HFF-Myc (cell line): ENCODE data around the gene KIAA0232.

Experiments used
- DNase-seq: peaks from one replicate; pipeline ENCODE4 v3.0.0-alpha.2; 2011; ENCODE audit warnings: low read depth; ENCODE audit errors: extremely low read depth
- H3K4me3 ChIP-seq: replicated peaks from 2 replicates; pipeline ENCODE4 v1.5.1; 2011; ENCODE audit warnings: low read depth, mild to moderate bottlenecking, control low read depth, low read length
- TF ChIP-seq, protein P1 (sequence below): IDR thresholded peaks from 2 replicates; pipeline ENCODE4 v1.5.1; 2012; ENCODE audit warnings: mild to moderate bottlenecking, low read depth, low read length, control low read depth; ENCODE audit errors: missing control alignments

The KIAA0232 gene

DNA sequence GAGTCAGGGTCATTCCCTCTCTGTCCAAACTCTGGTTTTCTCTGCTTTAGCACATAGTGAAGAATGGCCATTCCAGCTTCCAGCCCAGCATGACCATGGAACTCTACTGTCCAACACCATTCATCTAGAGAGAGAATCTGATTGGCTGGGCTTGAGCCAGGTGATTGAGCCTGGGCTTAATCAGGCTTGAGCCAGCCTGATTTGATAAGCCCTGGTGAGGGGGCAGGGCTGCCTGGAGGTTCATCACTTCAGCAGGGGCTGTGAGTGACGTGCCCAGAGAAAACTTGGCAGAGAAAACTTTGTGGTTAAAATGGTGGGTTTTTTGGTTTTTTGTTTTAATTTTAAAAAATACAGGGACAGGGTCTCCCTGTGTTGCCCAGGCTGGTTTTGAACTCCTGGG lies 62.5 kb downstream of the KIAA0232 start:
- no peak overlapping the region for H3K4me3 ChIP-seq
- TF ChIP-seq, protein P1, sequence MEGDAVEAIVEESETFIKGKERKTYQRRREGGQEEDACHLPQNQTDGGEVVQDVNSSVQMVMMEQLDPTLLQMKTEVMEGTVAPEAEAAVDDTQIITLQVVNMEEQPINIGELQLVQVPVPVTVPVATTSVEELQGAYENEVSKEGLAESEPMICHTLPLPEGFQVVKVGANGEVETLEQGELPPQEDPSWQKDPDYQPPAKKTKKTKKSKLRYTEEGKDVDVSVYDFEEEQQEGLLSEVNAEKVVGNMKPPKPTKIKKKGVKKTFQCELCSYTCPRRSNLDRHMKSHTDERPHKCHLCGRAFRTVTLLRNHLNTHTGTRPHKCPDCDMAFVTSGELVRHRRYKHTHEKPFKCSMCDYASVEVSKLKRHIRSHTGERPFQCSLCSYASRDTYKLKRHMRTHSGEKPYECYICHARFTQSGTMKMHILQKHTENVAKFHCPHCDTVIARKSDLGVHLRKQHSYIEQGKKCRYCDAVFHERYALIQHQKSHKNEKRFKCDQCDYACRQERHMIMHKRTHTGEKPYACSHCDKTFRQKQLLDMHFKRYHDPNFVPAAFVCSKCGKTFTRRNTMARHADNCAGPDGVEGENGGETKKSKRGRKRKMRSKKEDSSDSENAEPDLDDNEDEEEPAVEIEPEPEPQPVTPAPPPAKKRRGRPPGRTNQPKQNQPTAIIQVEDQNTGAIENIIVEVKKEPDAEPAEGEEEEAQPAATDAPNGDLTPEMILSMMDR, result no peak
- no peak for DNase-seq

DNA sequence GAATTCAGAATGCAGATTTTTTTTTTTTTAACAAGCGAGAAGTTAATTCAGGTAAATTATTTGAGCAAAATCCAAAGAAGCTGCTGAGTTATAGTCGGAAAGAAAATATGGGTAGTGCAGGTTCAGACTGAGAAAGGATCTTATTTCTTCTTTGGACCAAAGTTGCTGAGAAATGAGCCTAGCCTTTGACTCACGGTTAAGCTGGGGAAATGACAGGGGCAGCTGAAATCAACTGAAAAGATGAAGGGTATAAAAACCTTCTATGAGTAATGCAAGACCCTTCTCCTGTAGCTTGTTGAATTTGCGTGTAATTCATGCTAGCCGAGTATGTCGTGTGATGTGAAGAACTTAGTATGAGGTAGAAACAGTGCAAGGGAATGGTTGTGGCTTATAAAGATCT lies 63.0 kb downstream of the KIAA0232 start:
- DNase-seq, result no peak
- no peak overlapping the region for H3K4me3 ChIP-seq
- TF ChIP-seq, protein P1, result no peak

DNA sequence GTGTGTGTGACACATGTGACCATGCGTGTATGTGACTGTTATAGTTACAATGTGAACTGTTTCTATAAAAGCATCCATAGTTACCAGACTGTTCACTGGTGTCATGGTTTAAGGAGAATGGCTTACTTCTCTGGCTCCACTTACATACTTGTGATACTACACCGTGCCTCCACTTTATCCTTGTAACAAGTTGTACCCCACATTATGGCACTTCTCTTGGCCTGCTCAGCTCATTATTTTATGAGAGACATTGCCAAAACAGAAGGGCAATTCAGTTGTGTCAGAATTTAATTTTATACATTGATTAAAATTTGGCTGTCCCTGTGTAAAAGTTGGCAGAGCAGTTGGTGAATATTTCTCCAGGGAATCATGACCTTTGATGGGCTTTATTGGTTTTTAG lies 64.7 kb downstream of the KIAA0232 start:
- H3K4me3 ChIP-seq, result no peak overlapping the region
- TF ChIP-seq, protein P1, result no peak
- DNase-seq, result no peak

DNA sequence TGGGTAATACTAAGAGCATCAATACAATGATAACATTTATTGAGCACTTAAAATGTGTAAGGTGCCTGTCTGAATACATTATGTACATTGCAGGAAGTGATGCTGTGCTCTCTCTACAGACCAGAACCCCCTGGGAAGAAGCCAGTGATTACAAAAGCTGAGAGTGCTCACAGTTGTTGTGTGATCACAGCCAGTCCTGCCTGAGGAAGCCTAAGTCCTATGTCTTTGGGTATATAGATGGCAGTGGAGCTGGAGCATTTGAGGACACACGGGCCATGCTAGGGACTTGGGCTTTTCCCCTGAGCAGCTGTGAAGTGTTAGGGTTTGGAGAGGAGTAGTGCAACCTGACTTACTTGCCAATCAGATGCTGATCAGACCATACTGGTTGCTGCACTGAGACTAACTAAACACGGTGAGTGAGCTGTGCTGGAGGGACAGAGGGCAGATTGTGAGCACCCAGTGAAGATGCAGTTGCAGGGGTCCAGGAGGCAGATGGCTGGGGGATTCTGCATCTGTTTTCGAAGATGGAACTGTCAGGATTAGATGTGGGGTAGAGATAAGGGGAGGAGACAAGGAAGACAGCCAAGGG lies 66.3 kb downstream of the KIAA0232 start:
- DNase-seq, result no peak
- TF ChIP-seq, protein P1, result no peak
- H3K4me3 ChIP-seq, result no peak overlapping the region

DNA sequence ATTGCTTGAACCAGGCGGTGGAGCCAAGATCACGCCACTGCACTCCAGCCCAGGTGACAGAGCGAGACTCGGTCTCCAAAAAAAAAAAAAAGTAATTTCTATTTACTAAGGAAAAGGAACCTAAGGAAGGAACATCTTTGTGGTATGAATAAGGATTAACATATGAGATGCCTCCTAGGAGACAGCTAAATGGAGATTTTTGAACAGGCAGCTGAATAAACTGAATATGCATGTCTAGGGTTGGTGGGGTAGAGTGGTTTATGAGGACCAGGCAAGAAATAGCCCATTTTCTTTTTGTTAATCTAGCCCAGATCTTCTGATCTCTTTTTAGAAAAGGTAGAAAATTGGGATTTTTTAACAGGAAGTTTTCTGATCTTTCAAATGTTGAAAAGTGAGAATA lies 67.2 kb downstream of the KIAA0232 start:
- TF ChIP-seq, protein P1, result no peak
- no peak for DNase-seq
- H3K4me3 ChIP-seq, result no peak overlapping the region

DNA sequence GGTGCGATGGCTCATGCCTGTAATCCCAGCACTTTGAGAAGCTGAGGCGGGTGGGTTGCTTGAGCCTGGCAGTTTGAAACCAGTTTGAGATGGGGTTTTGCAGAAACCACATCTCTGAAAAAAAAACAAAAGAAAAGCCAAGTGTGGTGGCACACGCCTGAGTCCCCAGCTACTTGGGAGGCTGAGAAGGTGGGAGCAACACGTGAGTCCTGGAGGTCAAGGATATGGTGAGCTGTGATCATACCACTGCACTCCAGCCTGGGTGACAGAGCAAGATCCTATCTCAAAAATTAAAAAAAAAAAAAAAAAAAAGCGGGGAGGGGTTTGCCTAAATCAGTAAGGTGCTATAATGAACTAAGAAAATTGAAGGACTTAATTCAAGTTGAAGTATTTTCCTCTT lies 68.9 kb downstream of the KIAA0232 start:
- no peak overlapping the region for H3K4me3 ChIP-seq
- TF ChIP-seq, protein P1, result no peak
- DNase-seq, result no peak

DNA sequence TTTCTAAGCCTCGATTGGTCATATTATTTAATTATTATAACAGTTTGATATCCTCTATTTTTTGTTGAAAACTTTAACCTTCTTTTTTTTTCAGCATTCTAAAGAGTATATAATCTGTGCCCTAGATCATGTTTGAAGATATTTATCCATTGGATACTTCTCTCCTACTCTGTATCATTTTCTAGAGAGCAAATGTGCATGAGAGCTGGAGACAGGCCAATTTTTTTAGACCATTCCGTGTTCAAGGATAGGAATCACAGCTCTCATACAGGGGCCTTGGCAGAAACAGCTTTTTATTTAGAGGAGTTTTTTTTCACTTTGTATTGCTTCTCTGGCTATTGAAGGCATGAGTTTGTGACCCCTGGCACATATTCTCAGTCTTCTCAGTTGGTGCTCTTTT lies 69.4 kb downstream of the KIAA0232 start:
- DNase-seq, result no peak
- no peak overlapping the region for H3K4me3 ChIP-seq
- TF ChIP-seq, protein P1, result no peak
